Suprapubic skin (tissue), 4 donors: ENCODE data around the gene STEEP1. TPM values are rescaled to one million over a fixed set of nuclear protein-coding genes. Genes with fewer than 3 reads are reported as not detected.

Experiments
- DNase-seq, 2 donors: peaks; one replicate each; pipeline ENCODE4 v3.0.0-alpha.2; 2019; ENCODE audit warnings: low spot score in 2 of 2
- H3K27ac ChIP-seq: fragments of 200-600 bp; sonication (generic); one replicate; pipeline ENCODE4 v1.5.1; 2019
- H3K27me3 ChIP-seq: fragments of 200-600 bp; sonication (generic); one replicate; pipeline ENCODE4 v1.5.1; 2019
- H3K36me3 ChIP-seq: fragments of 200-600 bp; sonication (generic); one replicate; pipeline ENCODE4 v1.5.1; 2019
- H3K4me1 ChIP-seq: fragments of 200-600 bp; sonication (generic); one replicate; pipeline ENCODE4 v1.5.1; 2019
- H3K4me3 ChIP-seq: fragments of 200-600 bp; sonication (generic); one replicate; pipeline ENCODE4 v1.5.1; 2019; ENCODE audit warnings: mild to moderate bottlenecking
- H3K9me3 ChIP-seq: fragments of 200-600 bp; sonication (generic); one replicate; pipeline ENCODE4 v1.5.1; 2019
- EP300 ChIP-seq: sonication (generic); formaldehyde crosslinking; IDR thresholded peaks from one replicate; pipeline ENCODE4 v1.6.1; 2017; ENCODE audit warnings: antibody characterized with exemption
- POLR2A ChIP-seq, 2 donors: fragments of 450-650 bp; IDR thresholded peaks; one replicate each; pipeline ENCODE4 v1.6.1; 2017; ENCODE audit warnings: antibody characterized with exemption in 2 of 2, mild to moderate bottlenecking in 2 of 2, moderate library complexity in 2 of 2
- POLR2AphosphoS5 ChIP-seq, 3 donors: sonication (generic); formaldehyde crosslinking; IDR thresholded peaks; one replicate each; pipeline ENCODE4 v1.6.1; 2017; ENCODE audit warnings: antibody characterized with exemption in 3 of 3
- WGBS: methylation state at CpG from one replicate; pipeline ENCODE4 v1.1.5; 2018; 5-methylcytosine and 5-hydroxymethylcytosine counted together
- total RNA-seq, 4 donors: library from RNA; depleted of rRNA; stranded (reverse); fragments of >200 nt; gene quantifications; one replicate each; pipeline ENCODE4 v1.1.0, GENCODE V29; 2016
- TF ChIP-seq, protein P1 (sequence below), 2 donors: fragments of 200-600 bp in 1 of 2; fragments of 450-650 bp in 1 of 2; sonication (generic) in 1 of 2; IDR thresholded peaks; one replicate each; pipeline ENCODE4 v1.5.1; 2016 to 2019; ENCODE audit warnings: antibody characterized with exemption in 2 of 2, mild to moderate bottlenecking in 1 of 2, moderate library complexity in 1 of 2

The STEEP1 gene
- total RNA-seq, 4 donors from 2014 or later = 26.6 to 45.6 (median 33.6) TPM

DNA sequence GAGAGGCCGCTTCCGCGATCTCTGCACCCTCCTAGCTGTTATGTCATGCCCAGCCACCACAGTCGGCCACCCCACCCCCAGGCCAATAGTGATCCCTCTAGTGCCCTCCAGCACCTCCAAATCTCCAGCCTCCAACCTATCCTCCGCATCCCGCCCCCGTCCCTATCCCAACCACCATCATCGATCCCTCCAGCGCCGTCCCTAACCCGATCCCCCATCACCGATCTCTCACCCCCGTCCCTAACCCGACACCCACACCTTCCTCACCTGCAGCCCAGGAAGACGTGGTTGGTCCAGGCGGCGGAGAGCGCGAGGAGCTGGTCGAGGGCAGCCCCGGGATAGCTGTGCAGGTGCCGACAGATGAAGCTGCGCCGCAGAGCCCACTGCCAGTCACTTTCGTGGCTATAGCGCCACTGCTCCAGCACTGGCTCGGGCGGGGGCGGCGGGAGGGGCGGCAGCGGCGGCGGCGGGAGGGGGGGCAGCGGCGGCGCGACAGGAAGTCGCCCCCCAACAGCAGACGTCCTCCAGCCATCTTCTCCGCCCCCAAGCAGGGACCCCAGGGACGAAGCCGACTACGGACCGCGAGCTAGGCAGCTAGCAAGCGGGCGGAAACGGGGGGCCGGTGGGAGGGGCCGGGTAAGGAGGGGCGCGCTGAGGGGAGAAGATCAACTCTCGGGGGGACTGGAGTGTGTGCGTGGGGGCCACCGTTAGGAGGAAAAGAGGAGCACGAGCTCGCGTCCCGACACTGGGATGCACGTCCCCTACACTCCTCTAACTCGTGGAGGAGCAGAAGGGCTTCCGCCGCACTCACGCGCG is 40.5 kb upstream of the STEEP1 start:
- peak; percentile 70 to 79 for DNase-seq
- TF ChIP-seq EP300 = no peak
- TF ChIP-seq, protein P1, sequence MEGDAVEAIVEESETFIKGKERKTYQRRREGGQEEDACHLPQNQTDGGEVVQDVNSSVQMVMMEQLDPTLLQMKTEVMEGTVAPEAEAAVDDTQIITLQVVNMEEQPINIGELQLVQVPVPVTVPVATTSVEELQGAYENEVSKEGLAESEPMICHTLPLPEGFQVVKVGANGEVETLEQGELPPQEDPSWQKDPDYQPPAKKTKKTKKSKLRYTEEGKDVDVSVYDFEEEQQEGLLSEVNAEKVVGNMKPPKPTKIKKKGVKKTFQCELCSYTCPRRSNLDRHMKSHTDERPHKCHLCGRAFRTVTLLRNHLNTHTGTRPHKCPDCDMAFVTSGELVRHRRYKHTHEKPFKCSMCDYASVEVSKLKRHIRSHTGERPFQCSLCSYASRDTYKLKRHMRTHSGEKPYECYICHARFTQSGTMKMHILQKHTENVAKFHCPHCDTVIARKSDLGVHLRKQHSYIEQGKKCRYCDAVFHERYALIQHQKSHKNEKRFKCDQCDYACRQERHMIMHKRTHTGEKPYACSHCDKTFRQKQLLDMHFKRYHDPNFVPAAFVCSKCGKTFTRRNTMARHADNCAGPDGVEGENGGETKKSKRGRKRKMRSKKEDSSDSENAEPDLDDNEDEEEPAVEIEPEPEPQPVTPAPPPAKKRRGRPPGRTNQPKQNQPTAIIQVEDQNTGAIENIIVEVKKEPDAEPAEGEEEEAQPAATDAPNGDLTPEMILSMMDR (IDR thresholded peaks at IDR 0.05) = no peak
- TF ChIP-seq POLR2A (IDR thresholded peaks at IDR 0.05) = no peak
- TF ChIP-seq POLR2AphosphoS5 (IDR thresholded peaks at IDR 0.05) = no peak

DNA sequence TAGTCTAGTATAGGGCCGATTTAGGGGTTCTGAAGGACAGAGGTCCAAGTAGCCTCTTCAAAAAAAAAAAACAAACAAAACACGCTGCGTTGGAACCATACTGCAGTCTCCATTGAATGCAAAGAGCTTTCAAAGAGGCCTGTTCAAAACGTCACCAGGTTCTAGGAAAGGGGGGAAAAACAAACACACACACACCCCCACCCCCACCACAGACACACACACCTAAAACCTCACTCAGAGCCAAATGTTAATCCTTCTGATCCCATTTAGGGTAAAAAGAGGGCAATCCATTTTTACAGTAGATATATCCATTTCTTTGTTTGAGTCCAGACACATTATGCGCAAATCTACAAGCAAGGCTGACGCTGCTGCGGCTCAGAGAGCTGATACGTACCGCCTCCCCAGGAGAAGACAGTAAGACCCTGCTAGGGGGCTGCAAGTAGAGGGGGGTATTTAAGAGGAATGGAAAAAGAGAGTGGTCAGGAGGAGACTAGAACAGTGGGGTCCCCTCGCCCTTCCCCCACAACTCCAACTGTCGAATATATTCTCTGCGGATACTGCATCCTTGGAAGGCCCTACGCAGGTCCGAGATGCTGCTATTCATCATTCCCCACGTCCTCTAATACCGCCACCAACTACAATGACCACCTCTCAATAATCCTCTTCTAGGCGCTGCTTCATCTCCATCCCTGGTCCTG is 39.7 kb upstream of the STEEP1 start:
- Histone ChIP-seq H3K4me1 (peaks cover 5% of the 10 kb centered on the region), H3K4me3 (peak overlapping the region; percentile 73), H3K9me3 (no peaks in the 10 kb centered on the region), H3K27me3 (no peaks in the 10 kb centered on the region), H3K27ac (no peak overlapping the region), H3K36me3 (peaks cover 3% of the 10 kb centered on the region)
- no peak for DNase-seq
- TF ChIP-seq EP300 (no peak), POLR2AphosphoS5 (IDR thresholded peaks at IDR 0.05) (no peak), POLR2A (IDR thresholded peaks at IDR 0.05) (no peak)
- TF ChIP-seq, protein P1 (IDR thresholded peaks at IDR 0.05) = no peak
- 36% methylated on average over 17 of the region's 17 CpGs for WGBS

More for the DNA sequence above, 40.5 kb upstream of the STEEP1 start:
- Histone ChIP-seq H3K27me3 (no peaks in the 10 kb centered on the region), H3K27ac (peak overlapping the region; percentile 85), H3K36me3 (peaks cover 3% of the 10 kb centered on the region), H3K9me3 (no peaks in the 10 kb centered on the region), H3K4me1 (peaks cover 5% of the 10 kb centered on the region), H3K4me3 (peak overlapping the region; percentile 73)
- 36% methylated on average over 32 of the region's 68 CpGs for WGBS

DNA sequence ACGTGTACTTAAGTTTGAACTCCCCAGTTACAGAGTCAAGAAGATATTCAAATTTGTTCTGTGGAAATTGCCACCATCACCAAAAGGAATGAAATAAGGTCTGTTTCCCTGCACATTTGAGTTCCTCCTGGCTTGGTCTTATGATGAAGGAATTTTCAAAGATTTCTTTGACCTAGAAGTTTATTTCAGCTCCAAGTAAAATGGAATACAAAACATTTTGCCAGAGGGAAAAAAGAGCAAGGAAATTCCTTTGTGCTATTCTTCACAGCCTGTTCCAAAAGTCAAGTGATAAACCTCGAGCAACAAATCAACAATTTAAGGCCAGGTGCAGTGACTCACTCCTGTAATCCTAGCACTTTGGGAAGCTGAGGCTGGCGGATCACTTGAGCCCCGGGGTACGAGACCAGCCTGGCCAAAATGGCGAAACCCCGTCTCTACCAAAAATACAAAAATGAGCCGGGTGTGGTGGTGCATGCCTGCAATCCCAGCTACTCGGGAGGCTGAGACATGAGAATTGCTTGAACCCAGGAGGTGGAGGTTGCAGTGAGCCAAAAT is 37.6 kb upstream of the STEEP1 start:
- DNase-seq = no peak
- Histone ChIP-seq H3K27me3 (no peaks in the 10 kb centered on the region), H3K27ac (no peak overlapping the region), H3K9me3 (no peaks in the 10 kb centered on the region), H3K4me3 (no peak overlapping the region), H3K36me3 (peaks cover 3% of the 10 kb centered on the region), H3K4me1 (peaks cover 5% of the 10 kb centered on the region)
- 49% methylated on average over 9 of the region's 9 CpGs for WGBS
- TF ChIP-seq POLR2AphosphoS5 (IDR thresholded peaks at IDR 0.05) = no peak
- TF ChIP-seq, protein P1 (IDR thresholded peaks at IDR 0.05) = no peak
- no peak for TF ChIP-seq EP300
- TF ChIP-seq POLR2A (IDR thresholded peaks at IDR 0.05) = no peak

DNA sequence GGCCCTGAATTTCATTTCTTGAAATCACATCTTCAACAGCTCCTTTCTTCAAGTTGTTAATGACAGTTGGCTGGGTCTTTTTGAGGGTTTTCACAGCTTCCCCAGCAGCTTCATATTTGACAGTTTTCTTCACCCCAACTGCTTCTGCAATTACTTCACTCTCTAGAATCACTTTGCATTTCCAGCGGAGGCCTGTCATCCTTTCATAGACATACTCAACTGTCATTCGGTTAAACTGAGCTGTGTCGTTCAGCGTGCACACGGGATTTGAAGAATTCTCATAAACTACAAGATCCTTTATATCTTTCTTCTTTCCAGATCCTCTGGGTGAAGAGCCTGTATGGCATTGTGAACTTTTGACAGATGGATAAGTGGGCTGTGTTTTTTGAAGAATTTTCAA is 24.6 kb upstream of the STEEP1 start:
- Histone ChIP-seq H3K36me3 (peaks cover 24% of the 10 kb centered on the region), H3K4me1 (no peaks in the 10 kb centered on the region), H3K27ac (no peak overlapping the region), H3K27me3 (no peaks in the 10 kb centered on the region), H3K9me3 (no peaks in the 10 kb centered on the region), H3K4me3 (no peak overlapping the region)
- 96% methylated on average over 5 of the region's 5 CpGs for WGBS
- TF ChIP-seq, protein P1 (IDR thresholded peaks at IDR 0.05) = no peak
- TF ChIP-seq POLR2A (IDR thresholded peaks at IDR 0.05) (no peak), EP300 (no peak), POLR2AphosphoS5 (IDR thresholded peaks at IDR 0.05) (no peak)
- DNase-seq = no peak
